Progenitor cell of endocrine pancreas (in vitro differentiated cells): Measurements from ENCODE around the gene PRR15L. TPM values are rescaled to one million over a fixed set of nuclear protein-coding genes. Genes with fewer than 3 reads are reported as not detected.
"Not testable (repeated sequence)": the region's sequence is repeated elsewhere in the genome, so short reads cannot be mapped to it uniquely, and the experiment has no call there.

ENCODE experiments used
- DNase-seq: peaks from one replicate; pipeline ENCODE4 v3.0.0; 2021; ENCODE audit warnings: low spot score; ENCODE audit not compliant: unreplicated experiment
- H3K27ac Mint-ChIP-seq: 2 replicates; pipeline ENCODE4 v1.8.0; 2021; ENCODE audit warnings: mild to moderate bottlenecking, moderate library complexity, mixed read lengths
- H3K27me3 Mint-ChIP-seq: 2 replicates; pipeline ENCODE4 v1.8.0; 2021; ENCODE audit warnings: mixed read lengths
- H3K36me3 Mint-ChIP-seq: 2 replicates; pipeline ENCODE4 v1.8.0; 2022; ENCODE audit warnings: mixed read lengths; ENCODE audit not compliant: insufficient read depth
- H3K4me1 Mint-ChIP-seq: 2 replicates; pipeline ENCODE4 v1.8.0; 2021; ENCODE audit warnings: low read depth, mixed read lengths
- H3K4me3 Mint-ChIP-seq: 2 replicates; pipeline ENCODE4 v1.8.0; 2021; ENCODE audit warnings: low read depth, mild to moderate bottlenecking, moderate library complexity, mixed read lengths
- H3K9me3 Mint-ChIP-seq: 2 replicates; pipeline ENCODE4 v1.8.0; 2021; ENCODE audit warnings: low read depth, mixed read lengths
- CTCF ChIP-seq: fragments of 200-600 bp; sonication (generic); IDR thresholded peaks from one replicate; pipeline ENCODE4 v1.5.0; 2021; ENCODE audit warnings: antibody characterized with exemption, mild to moderate bottlenecking; ENCODE audit not compliant: unreplicated experiment
- total RNA-seq: library from RNA; stranded (reverse); gene quantifications from 2 replicates; pipeline ENCODE4 v1.2.1, GENCODE V29; 2021

Gene PRR15L
- total RNA-seq, 1 donor from 2014 or later: 36.1 TPM

GRCh38 chr17:47993031-47993564, 35.4 kb upstream of the PRR15L start:
- no peaks in the 10 kb centered on the region for H3K27me3 Mint-ChIP-seq
- no peak overlapping the region for H3K27ac Mint-ChIP-seq
- no peaks in the 10 kb centered on the region for H3K36me3 Mint-ChIP-seq
- H3K4me1 Mint-ChIP-seq: peaks cover 73% of the 10 kb centered on the region
- no peak for DNase-seq
- H3K4me3 Mint-ChIP-seq: no peak overlapping the region
- no peaks in the 10 kb centered on the region for H3K9me3 Mint-ChIP-seq
- TF ChIP-seq CTCF: no peak

- Mint-ChIP-seq H3K9me3 (no peaks in the 10 kb centered on the region), H3K27ac (peak overlapping the region; percentile 48), H3K36me3 (no peaks in the 10 kb centered on the region), H3K4me1 (peaks cover 78% of the 10 kb centered on the region), H3K4me3 (no peak overlapping the region), H3K27me3 (no peaks in the 10 kb centered on the region)
- TF ChIP-seq CTCF: no peak
- DNase-seq: no peak
Measured at GRCh38 chr17:47992216-47992615, 34.5 kb upstream of the PRR15L start.

- Mint-ChIP-seq H3K27me3 (no peaks in the 10 kb centered on the region), H3K27ac (peak overlapping the region; percentile 95), H3K36me3 (peaks cover 2% of the 10 kb centered on the region), H3K4me3 (no peak overlapping the region), H3K9me3 (no peaks in the 10 kb centered on the region), H3K4me1 (peaks cover 83% of the 10 kb centered on the region)
- no peak for TF ChIP-seq CTCF
- DNase-seq: no peak
Measured at GRCh38 chr17:47990962-47991731, 33.5 kb upstream of the PRR15L start.

GRCh38 chr17:47989700-47990099, 32.0 kb upstream of the PRR15L start:
- H3K4me3 Mint-ChIP-seq: no peak overlapping the region
- peaks cover 4% of the 10 kb centered on the region for H3K36me3 Mint-ChIP-seq
- H3K27me3 Mint-ChIP-seq: no peaks in the 10 kb centered on the region
- H3K9me3 Mint-ChIP-seq: no peaks in the 10 kb centered on the region
- no peak for DNase-seq
- H3K27ac Mint-ChIP-seq: peak overlapping the region; percentile 64
- no peak for TF ChIP-seq CTCF
- peaks cover 75% of the 10 kb centered on the region for H3K4me1 Mint-ChIP-seq

- Mint-ChIP-seq H3K36me3 (peaks cover 4% of the 10 kb centered on the region), H3K27me3 (no peaks in the 10 kb centered on the region), H3K27ac (peak overlapping the region; percentile 64), H3K4me3 (no peak overlapping the region), H3K4me1 (peaks cover 71% of the 10 kb centered on the region), H3K9me3 (no peaks in the 10 kb centered on the region)
- no peak for DNase-seq
- TF ChIP-seq CTCF: no peak
Measured at GRCh38 chr17:47989159-47989558, 31.5 kb upstream of the PRR15L start.

GRCh38 chr17:47988445-47988844, 30.8 kb upstream of the PRR15L start:
- DNase-seq, H3K9me3 Mint-ChIP-seq, H3K27me3 Mint-ChIP-seq, H3K4me3 Mint-ChIP-seq, H3K27ac Mint-ChIP-seq, H3K36me3 Mint-ChIP-seq: not testable (repeated sequence)
- H3K4me1 Mint-ChIP-seq: peaks cover 74% of the 10 kb centered on the region
